SK-N-SH treated with all-trans-retinoic acid at 6 μM for 48 hours (cell line): Measurements from ENCODE around the gene ACTBL2.

Experiments used
- ATAC-seq: fragments of 200-7000 bp; cut with Tn5 transposase; 3 replicates; pipeline ENCODE4 v1.9.1; 2020; ENCODE audit warnings: mild to moderate bottlenecking, moderate library complexity
- ARNTL ChIP-seq: fragments of 450-650 bp; formaldehyde crosslinking; IDR thresholded peaks from 2 replicates; pipeline ENCODE4 v1.5.0; 2020; ENCODE audit warnings: low read depth, mild to moderate bottlenecking, moderate library complexity, borderline replicate concordance
- GLIS3 ChIP-seq: fragments of 250-450 bp; sonication (Bioruptor Pico); IDR thresholded peaks from 2 replicates; pipeline ENCODE4 v1.5.0; 2020; ENCODE audit warnings: mild to moderate bottlenecking, moderate library complexity
- ISL1 ChIP-seq: fragments of 250-450 bp; sonication (Bioruptor Pico); IDR thresholded peaks from 2 replicates; pipeline ENCODE4 v2.1.2; 2022; ENCODE audit warnings: mild to moderate bottlenecking, moderate library complexity
- OSR1 ChIP-seq: fragments of 250-450 bp; sonication (Bioruptor Pico); IDR thresholded peaks from 2 replicates; pipeline ENCODE4 v1.8.0; 2022; ENCODE audit warnings: moderate library complexity, mild to moderate bottlenecking, inconsistent platforms
- PPARA ChIP-seq: fragments of 250-450 bp; sonication (Bioruptor Pico); IDR thresholded peaks from 2 replicates; pipeline ENCODE4 v1.5.0; 2020; ENCODE audit warnings: mild to moderate bottlenecking, borderline replicate concordance
- SNAI2 ChIP-seq: fragments of 250-450 bp; sonication (Bioruptor Pico); IDR thresholded peaks from 2 replicates; pipeline ENCODE4 v1.5.0; 2020; ENCODE audit warnings: mild to moderate bottlenecking, moderate library complexity
- TOX ChIP-seq: fragments of 250-450 bp; sonication (Bioruptor Pico); IDR thresholded peaks from 2 replicates; pipeline ENCODE4 v1.8.0; 2021; ENCODE audit warnings: mild to moderate bottlenecking, moderate library complexity, borderline replicate concordance
- ZFP30 ChIP-seq: fragments of 450-650 bp; formaldehyde crosslinking; IDR thresholded peaks from 2 replicates; pipeline ENCODE4 v1.5.0; 2022; ENCODE audit warnings: mild to moderate bottlenecking, moderate library complexity
- ZNF565 ChIP-seq: fragments of 450-650 bp; formaldehyde crosslinking; conservative IDR thresholded peaks from 2 replicates; pipeline ENCODE4 v1.5.0; 2020; ENCODE audit warnings: low read depth, mild to moderate bottlenecking, moderate library complexity
- TF ChIP-seq, protein P1 (sequence below): fragments of 250-450 bp; sonication (Bioruptor Pico); IDR thresholded peaks from 2 replicates; pipeline ENCODE4 v1.8.0; 2021; ENCODE audit warnings: low read depth, mild to moderate bottlenecking, moderate library complexity, borderline replicate concordance
- TF ChIP-seq, protein P2 (sequence below): fragments of 250-450 bp; sonication (Bioruptor Pico); IDR thresholded peaks from 2 replicates; pipeline ENCODE4 v1.8.0; 2020; ENCODE audit warnings: mild to moderate bottlenecking, moderate library complexity, borderline replicate concordance
- TF ChIP-seq, protein P3 (sequence below): fragments of 250-450 bp; sonication (Bioruptor Pico); IDR thresholded peaks from 2 replicates; pipeline ENCODE4 v1.5.0; 2020; ENCODE audit warnings: mild to moderate bottlenecking, moderate library complexity
- TF ChIP-seq, protein P4 (sequence below): fragments of 250-450 bp; sonication (Bioruptor Pico); IDR thresholded peaks from 2 replicates; pipeline ENCODE4 v1.5.1; 2020; ENCODE audit warnings: low read depth, mild to moderate bottlenecking, moderate library complexity

ACTBL2 gene

DNA sequence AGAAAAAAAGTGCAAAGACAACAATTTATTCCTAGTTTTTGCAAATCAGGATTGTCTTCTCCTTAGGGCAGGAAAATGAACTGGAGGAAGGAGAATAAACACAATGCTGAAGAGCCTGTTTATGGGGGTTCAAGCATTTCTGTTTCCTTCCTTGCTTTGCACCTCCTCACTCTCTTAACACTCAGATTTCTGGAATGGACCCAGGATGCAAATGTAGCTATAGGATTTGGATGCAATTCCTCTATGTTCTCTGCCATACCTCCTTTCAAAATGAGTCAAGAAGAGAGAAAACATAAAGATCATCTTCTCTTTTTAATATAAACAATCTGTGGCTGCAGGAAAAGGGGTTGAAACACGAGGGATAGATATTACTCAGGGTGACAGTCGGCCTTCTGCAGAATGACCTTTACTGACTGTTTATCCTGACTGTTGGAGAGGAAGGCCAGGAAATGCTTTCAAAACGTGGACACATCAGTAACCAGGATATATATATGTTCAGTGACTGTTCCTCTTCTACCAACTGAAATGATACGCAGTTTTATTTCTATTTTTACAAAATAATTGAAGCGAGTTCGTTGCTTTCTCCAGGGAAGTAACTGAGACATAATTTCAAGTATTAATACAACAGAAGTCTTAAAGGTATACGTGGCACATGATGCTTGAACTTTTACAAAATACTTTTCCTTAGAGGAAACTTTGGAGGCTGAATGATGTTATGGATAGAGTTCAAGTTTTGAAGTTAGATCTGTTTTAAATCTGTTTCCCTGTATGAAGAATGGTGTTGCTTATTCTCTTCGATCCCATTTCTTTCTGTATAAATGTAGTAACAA lies 44.4 kb downstream of the ACTBL2 start:
- TF ChIP-seq, protein P1, sequence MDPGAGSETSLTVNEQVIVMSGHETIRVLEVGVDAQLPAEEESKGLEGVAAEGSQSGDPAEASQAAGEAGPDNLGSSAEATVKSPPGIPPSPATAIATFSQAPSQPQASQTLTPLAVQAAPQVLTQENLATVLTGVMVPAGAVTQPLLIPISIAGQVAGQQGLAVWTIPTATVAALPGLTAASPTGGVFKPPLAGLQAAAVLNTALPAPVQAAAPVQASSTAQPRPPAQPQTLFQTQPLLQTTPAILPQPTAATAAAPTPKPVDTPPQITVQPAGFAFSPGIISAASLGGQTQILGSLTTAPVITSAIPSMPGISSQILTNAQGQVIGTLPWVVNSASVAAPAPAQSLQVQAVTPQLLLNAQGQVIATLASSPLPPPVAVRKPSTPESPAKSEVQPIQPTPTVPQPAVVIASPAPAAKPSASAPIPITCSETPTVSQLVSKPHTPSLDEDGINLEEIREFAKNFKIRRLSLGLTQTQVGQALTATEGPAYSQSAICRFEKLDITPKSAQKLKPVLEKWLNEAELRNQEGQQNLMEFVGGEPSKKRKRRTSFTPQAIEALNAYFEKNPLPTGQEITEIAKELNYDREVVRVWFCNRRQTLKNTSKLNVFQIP = no peak
- TF ChIP-seq, protein P2, sequence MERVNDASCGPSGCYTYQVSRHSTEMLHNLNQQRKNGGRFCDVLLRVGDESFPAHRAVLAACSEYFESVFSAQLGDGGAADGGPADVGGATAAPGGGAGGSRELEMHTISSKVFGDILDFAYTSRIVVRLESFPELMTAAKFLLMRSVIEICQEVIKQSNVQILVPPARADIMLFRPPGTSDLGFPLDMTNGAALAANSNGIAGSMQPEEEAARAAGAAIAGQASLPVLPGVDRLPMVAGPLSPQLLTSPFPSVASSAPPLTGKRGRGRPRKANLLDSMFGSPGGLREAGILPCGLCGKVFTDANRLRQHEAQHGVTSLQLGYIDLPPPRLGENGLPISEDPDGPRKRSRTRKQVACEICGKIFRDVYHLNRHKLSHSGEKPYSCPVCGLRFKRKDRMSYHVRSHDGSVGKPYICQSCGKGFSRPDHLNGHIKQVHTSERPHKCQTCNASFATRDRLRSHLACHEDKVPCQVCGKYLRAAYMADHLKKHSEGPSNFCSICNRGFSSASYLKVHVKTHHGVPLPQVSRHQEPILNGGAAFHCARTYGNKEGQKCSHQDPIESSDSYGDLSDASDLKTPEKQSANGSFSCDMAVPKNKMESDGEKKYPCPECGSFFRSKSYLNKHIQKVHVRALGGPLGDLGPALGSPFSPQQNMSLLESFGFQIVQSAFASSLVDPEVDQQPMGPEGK = no peak
- 0 out of 2 replicates have a peak, but pooled peaks have one; percentile 9 for TF ChIP-seq TOX (CRISPR knock-in tag)
- ATAC-seq = peak; percentile 5; the same call in 1 of the 3 replicates

GRCh38 chr5:57436586-57436985 lies 46.0 kb downstream of the ACTBL2 start:
- no peak for ATAC-seq
- no peak for TF ChIP-seq OSR1 (CRISPR knock-in tag)
- no peak for TF ChIP-seq PPARA (CRISPR knock-in tag)
- no peak for TF ChIP-seq ZFP30 (CRISPR knock-in tag)
- TF ChIP-seq, protein P3, sequence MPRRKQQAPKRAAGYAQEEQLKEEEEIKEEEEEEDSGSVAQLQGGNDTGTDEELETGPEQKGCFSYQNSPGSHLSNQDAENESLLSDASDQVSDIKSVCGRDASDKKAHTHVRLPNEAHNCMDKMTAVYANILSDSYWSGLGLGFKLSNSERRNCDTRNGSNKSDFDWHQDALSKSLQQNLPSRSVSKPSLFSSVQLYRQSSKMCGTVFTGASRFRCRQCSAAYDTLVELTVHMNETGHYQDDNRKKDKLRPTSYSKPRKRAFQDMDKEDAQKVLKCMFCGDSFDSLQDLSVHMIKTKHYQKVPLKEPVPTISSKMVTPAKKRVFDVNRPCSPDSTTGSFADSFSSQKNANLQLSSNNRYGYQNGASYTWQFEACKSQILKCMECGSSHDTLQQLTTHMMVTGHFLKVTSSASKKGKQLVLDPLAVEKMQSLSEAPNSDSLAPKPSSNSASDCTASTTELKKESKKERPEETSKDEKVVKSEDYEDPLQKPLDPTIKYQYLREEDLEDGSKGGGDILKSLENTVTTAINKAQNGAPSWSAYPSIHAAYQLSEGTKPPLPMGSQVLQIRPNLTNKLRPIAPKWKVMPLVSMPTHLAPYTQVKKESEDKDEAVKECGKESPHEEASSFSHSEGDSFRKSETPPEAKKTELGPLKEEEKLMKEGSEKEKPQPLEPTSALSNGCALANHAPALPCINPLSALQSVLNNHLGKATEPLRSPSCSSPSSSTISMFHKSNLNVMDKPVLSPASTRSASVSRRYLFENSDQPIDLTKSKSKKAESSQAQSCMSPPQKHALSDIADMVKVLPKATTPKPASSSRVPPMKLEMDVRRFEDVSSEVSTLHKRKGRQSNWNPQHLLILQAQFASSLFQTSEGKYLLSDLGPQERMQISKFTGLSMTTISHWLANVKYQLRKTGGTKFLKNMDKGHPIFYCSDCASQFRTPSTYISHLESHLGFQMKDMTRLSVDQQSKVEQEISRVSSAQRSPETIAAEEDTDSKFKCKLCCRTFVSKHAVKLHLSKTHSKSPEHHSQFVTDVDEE (CRISPR knock-in tag) = no peak
- TF ChIP-seq, protein P2 = no peak
- no peak for TF ChIP-seq ARNTL (CRISPR knock-in tag)
- no peak for TF ChIP-seq TOX (CRISPR knock-in tag)
- TF ChIP-seq, protein P4, sequence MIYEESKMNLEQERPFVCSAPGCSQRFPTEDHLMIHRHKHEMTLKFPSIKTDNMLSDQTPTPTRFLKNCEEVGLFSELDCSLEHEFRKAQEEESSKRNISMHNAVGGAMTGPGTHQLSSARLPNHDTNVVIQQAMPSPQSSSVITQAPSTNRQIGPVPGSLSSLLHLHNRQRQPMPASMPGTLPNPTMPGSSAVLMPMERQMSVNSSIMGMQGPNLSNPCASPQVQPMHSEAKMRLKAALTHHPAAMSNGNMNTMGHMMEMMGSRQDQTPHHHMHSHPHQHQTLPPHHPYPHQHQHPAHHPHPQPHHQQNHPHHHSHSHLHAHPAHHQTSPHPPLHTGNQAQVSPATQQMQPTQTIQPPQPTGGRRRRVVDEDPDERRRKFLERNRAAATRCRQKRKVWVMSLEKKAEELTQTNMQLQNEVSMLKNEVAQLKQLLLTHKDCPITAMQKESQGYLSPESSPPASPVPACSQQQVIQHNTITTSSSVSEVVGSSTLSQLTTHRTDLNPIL = no peak
- TF ChIP-seq, protein P1 = no peak
- no peak for TF ChIP-seq SNAI2 (CRISPR knock-in tag)

- TF ChIP-seq, protein P3 (CRISPR knock-in tag) = no peak
- no peak for TF ChIP-seq ZNF565 (CRISPR knock-in tag)
- peak; percentile 59 for TF ChIP-seq ISL1 (CRISPR knock-in tag)
- no peak for TF ChIP-seq GLIS3
- TF ChIP-seq, all 23 proteins: peak for 1
- ATAC-seq = 0 out of 3 replicates have a peak, but pooled peaks have one; percentile 7
Observed at GRCh38 chr5:57435701-57436134, 46.9 kb downstream of the ACTBL2 start.
